MM.1S (cell line): ENCODE data around the gene SYNRG.

ENCODE experiments used
- DNase-seq: peaks from one replicate; pipeline ENCODE4 v3.0.0-alpha.2; 2015
- H2AFZ ChIP-seq: fragments of 300-600 bp; sonication (generic); 2 replicates; pipeline ENCODE4 v1.6.0; 2016; ENCODE audit warnings: antibody characterized with exemption, low read length
- H3F3A ChIP-seq: fragments of 300-600 bp; sonication (generic); 2 replicates; pipeline ENCODE4 v1.6.1; 2016; ENCODE audit warnings: mild to moderate bottlenecking, antibody characterized with exemption, low read length, moderate library complexity, mixed read lengths; ENCODE audit not compliant: insufficient read depth
- H3K27ac ChIP-seq: fragments of 300-600 bp; sonication (generic); 2 replicates; pipeline ENCODE4 v1.5.1; 2016; ENCODE audit warnings: mild to moderate bottlenecking, low read length
- H3K27me3 ChIP-seq: fragments of 300-600 bp; sonication (generic); replicated peaks from 2 replicates; pipeline ENCODE4 v1.6.0; 2016; ENCODE audit warnings: low read length; ENCODE audit not compliant: insufficient read depth
- H3K36me3 ChIP-seq: fragments of 300-600 bp; sonication (generic); replicated peaks from 2 replicates; pipeline ENCODE4 v1.6.1; 2016; ENCODE audit warnings: mild to moderate bottlenecking, low read length, mixed read lengths; ENCODE audit not compliant: insufficient read depth
- H3K4me1 ChIP-seq: fragments of 300-600 bp; sonication (generic); 2 replicates; pipeline ENCODE4 v1.6.1; 2016; ENCODE audit warnings: low read length, mixed read lengths
- H3K4me2 ChIP-seq: fragments of 300-600 bp; sonication (generic); 2 replicates; pipeline ENCODE4 v1.6.0; 2016; ENCODE audit warnings: low read depth, low read length
- H3K4me3 ChIP-seq: fragments of 300-600 bp; sonication (generic); 2 replicates; pipeline ENCODE4 v1.5.1; 2016; ENCODE audit warnings: low read length, mixed read lengths
- H3K79me2 ChIP-seq: fragments of 300-600 bp; sonication (generic); 2 replicates; pipeline ENCODE4 v1.6.1; 2016; ENCODE audit warnings: mixed run types, low read length, mixed read lengths
- H3K9ac ChIP-seq: fragments of 300-600 bp; sonication (generic); 2 replicates; pipeline ENCODE4 v1.6.1; 2016; ENCODE audit warnings: low read length, mixed read lengths
- H3K9me2 ChIP-seq: fragments of 300-600 bp; sonication (generic); replicated peaks from 2 replicates; pipeline ENCODE4 v1.6.1; 2016; ENCODE audit warnings: mild to moderate bottlenecking, low read length, mixed read lengths; ENCODE audit not compliant: insufficient read depth
- H3K9me3 ChIP-seq: fragments of 300-600 bp; sonication (generic); replicated peaks from 2 replicates; pipeline ENCODE4 v1.6.1; 2016; ENCODE audit warnings: mild to moderate bottlenecking, low read length, mixed read lengths; ENCODE audit not compliant: insufficient read depth
- H4K20me1 ChIP-seq: fragments of 300-600 bp; sonication (generic); 2 replicates; pipeline ENCODE4 v1.6.1; 2016; ENCODE audit warnings: mild to moderate bottlenecking, low read length, moderate library complexity, mixed read lengths; ENCODE audit not compliant: insufficient read depth
- EZH2 ChIP-seq: fragments of 300-600 bp; sonication (generic); optimal IDR thresholded peaks from 2 replicates; pipeline ENCODE3; 2017; ENCODE audit warnings: low read depth, mild to moderate bottlenecking, antibody characterized with exemption, low read length, mixed read lengths
- EZH2phosphoT487 ChIP-seq: fragments of 300-600 bp; sonication (generic); IDR thresholded peaks from 2 replicates; pipeline ENCODE4 v1.6.1; 2018; ENCODE audit warnings: antibody characterized with exemption, low read length
- TF ChIP-seq, protein P1 (sequence below): fragments of 300-600 bp; sonication (generic); IDR thresholded peaks from 2 replicates; pipeline ENCODE4 v1.5.1; 2016; ENCODE audit warnings: antibody characterized with exemption, low read length, mixed read lengths

Gene SYNRG

DNA sequence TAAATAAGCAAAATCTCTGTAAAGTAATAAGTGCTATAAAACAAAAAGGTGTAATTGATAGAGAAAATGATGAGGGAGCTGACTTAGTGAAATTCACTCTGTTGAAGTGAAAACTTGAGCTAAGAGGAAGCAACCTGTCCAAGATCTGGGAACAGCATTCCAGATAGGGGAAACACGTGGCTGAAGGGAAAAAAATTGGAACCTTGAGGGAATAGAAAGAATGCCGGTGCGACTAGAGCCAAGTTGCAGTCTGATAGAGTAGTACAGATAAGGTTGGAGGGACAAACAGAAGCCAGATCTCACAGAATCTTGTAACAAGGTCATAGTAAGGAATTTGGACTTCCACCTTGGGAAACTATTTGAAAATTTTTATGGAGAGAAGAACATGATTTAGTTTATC lies 34.7 kb upstream of the SYNRG start:
- Histone ChIP-seq H3K4me3 (peak overlapping the region; percentile 83), H3K27ac (no peak overlapping the region), H3K79me2 (peaks cover 43% of the 10 kb centered on the region), H4K20me1 (no peaks in the 10 kb centered on the region), H3F3A (peaks cover 7% of the 10 kb centered on the region; the same call in 1 of the 2 replicates), H3K9me3 (no peaks in the 10 kb centered on the region), H3K4me2 (peak overlapping the region; percentile 62), H3K4me1 (peaks cover 12% of the 10 kb centered on the region), H2AFZ (peak overlapping the region; percentile 73), H3K9ac (peak overlapping the region; percentile 79; the same call in 1 of the 2 replicates), H3K27me3 (0 out of 2 replicates have a peak, but pooled peaks cover 4% of the 10 kb centered on the region), H3K36me3 (peaks cover 6% of the 10 kb centered on the region), H3K9me2 (no peaks in the 10 kb centered on the region)
- TF ChIP-seq, protein P1, sequence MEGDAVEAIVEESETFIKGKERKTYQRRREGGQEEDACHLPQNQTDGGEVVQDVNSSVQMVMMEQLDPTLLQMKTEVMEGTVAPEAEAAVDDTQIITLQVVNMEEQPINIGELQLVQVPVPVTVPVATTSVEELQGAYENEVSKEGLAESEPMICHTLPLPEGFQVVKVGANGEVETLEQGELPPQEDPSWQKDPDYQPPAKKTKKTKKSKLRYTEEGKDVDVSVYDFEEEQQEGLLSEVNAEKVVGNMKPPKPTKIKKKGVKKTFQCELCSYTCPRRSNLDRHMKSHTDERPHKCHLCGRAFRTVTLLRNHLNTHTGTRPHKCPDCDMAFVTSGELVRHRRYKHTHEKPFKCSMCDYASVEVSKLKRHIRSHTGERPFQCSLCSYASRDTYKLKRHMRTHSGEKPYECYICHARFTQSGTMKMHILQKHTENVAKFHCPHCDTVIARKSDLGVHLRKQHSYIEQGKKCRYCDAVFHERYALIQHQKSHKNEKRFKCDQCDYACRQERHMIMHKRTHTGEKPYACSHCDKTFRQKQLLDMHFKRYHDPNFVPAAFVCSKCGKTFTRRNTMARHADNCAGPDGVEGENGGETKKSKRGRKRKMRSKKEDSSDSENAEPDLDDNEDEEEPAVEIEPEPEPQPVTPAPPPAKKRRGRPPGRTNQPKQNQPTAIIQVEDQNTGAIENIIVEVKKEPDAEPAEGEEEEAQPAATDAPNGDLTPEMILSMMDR = no peak
- TF ChIP-seq EZH2 = no peak
- DNase-seq = no peak

DNA sequence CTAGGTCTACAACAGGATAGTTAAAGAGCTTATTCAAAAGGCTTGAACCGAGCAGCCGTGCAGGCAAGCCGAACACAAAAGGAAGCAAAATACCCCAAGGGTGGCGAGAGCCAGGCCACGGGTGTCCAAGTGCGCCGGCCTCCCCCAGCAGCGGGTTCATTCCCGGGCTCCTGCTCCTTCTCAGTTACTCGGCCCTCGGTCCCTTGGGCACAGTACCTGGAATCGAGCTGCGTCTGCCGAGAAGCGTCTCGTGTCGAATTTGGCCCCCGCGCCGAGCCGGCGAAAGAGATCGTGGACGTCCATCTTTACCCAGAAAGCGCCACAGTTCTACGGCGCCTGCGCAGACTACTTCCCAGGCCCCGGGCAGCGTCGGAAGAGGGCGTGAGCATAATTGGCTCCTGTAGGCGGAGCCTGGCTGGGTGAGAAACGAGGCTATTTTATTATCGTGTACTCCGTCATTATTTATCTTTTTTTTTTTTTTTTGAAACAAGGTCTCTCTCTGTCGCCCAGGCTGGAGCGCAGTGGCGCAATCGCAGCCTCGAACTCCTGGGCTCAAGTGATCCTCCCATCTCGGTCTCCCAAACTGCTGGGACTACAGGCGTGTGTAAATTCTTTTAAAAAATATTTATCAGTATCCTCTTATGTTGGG lies 34.0 kb upstream of the SYNRG start, which contains the start of gene DDX52:
TSS of gene DDX52 (minus strand) at position 329 of the 649 bp plus-strand sequence. CDS start at position 303, 26 bp downstream.
- peak; percentile 96 for DNase-seq
- H3K4me1 ChIP-seq = peaks cover 6% of the 10 kb centered on the region; the same call in 1 of the 2 replicates
- no peaks in the 10 kb centered on the region for H4K20me1 ChIP-seq
- H3K9me3 ChIP-seq = no peaks in the 10 kb centered on the region
- H3K36me3 ChIP-seq = peaks cover 6% of the 10 kb centered on the region
- peak within 1 kb of the TSS; percentile 83 for H3K4me3 ChIP-seq
- peak within 1 kb of the TSS; percentile 24; the same call in 1 of the 2 replicates for H3K27ac ChIP-seq
- H3K4me2 ChIP-seq = peak within 1 kb of the TSS; percentile 67
- 0 out of 2 replicates have a peak, but pooled peaks cover 4% of the 10 kb centered on the region for H3K27me3 ChIP-seq
- H3K79me2 ChIP-seq = peaks cover 49% of the 10 kb centered on the region
- peak within 1 kb of the TSS; percentile 73 for H2AFZ ChIP-seq
- TF ChIP-seq EZH2phosphoT487 = no peak
- no peak for TF ChIP-seq EZH2
- TF ChIP-seq, protein P1 = no peak
- H3F3A ChIP-seq = 0 out of 2 replicates have a peak, but pooled peaks cover under 1% of the 10 kb centered on the region
- peak within 1 kb of the TSS; percentile 79 for H3K9ac ChIP-seq
- H3K9me2 ChIP-seq = no peaks in the 10 kb centered on the region

DNA sequence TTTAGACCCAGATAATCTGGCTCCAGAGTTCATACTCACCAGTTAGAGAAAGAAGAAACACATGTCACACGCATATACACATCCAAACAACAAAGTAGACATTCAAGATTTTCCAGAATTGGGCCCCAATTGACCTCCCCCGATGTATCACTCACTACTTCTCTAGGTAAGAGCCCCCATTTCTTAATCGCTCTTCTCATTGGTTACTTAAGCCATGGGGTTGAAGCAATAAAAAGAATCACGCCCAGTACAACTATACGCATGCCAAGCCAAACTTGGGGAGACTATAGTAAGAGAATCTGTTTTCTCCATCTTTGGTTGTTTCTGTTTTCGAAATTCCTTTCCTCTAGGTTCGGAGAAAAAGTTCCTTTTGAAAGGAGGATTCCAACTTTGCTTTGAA lies 33.5 kb upstream of the SYNRG start:
- TF ChIP-seq, protein P1 = no peak
- TF ChIP-seq EZH2 = no peak
- no peak for TF ChIP-seq EZH2phosphoT487
- H3K9me2 ChIP-seq = no peaks in the 10 kb centered on the region
- H3K36me3 ChIP-seq = peaks cover 6% of the 10 kb centered on the region
- peaks cover 3% of the 10 kb centered on the region; the same call in 1 of the 2 replicates for H3K4me1 ChIP-seq
- peak overlapping the region; percentile 83 for H3K4me3 ChIP-seq
- H2AFZ ChIP-seq = peak overlapping the region; percentile 73
- DNase-seq = peak; percentile 25
- H3K9me3 ChIP-seq = no peaks in the 10 kb centered on the region
- peak overlapping the region; percentile 24; the same call in 1 of the 2 replicates for H3K27ac ChIP-seq
- H3K4me2 ChIP-seq = peak overlapping the region; percentile 67
- no peaks in the 10 kb centered on the region for H3F3A ChIP-seq
- peaks cover 54% of the 10 kb centered on the region for H3K79me2 ChIP-seq
- H3K27me3 ChIP-seq = 0 out of 2 replicates have a peak, but pooled peaks cover 4% of the 10 kb centered on the region
- H4K20me1 ChIP-seq = no peaks in the 10 kb centered on the region
- H3K9ac ChIP-seq = peak overlapping the region; percentile 79
